ENCODE measurements around the gene SLC35D2. TPM values are rescaled to one million over a fixed set of nuclear protein-coding genes. Genes with fewer than 3 reads are reported as not detected.

The SLC35D2 gene
- total RNA-seq, 3 donors from 2014 or later (not counting 1 experiment from before 2014, with no cell fraction given): 13.4 to 18.9 (median 17.3) TPM

DNA sequence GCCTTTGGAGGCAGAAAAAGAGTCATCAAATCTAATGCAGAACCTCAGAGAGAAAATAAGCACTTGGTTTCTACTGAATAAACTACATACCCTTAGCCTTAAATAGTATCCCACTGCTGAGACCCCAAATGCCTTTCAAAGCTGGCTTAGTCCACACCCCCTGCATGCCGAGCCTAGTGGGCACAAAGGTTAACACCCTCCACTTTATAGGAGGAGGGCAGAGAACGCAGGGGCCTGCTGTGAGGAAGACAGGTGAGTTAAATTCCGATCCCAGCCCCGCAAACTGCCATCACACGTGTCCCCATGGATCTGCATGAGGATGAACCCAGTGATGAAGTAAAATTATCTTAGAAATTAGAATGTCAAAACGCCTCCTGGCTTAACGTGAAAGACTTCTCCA lies 62.0 kb downstream of the SLC35D2 start:
- Histone ChIP-seq H3K4me1 (ENCODE audit: control insufficient read depth, insufficient read depth, low read length) (no peaks in the 10 kb centered on the region), H3K27me3 (ENCODE audit: control insufficient read depth, insufficient read depth, low read length) (no peaks in the 10 kb centered on the region), H3K4me3 (ENCODE audit: low read length) (no peak overlapping the region), H3K9me3 (ENCODE audit: control insufficient read depth, insufficient read depth, low read length) (no peaks in the 10 kb centered on the region), H3K27ac (ENCODE audit: low read length) (no peak overlapping the region), H3K36me3 (ENCODE audit: control insufficient read depth, insufficient read depth, low read length) (no peaks in the 10 kb centered on the region)
- ATAC-seq: no peak
- intact Hi-C loops (cut with micrococcal nuclease): no loop called here
- peaks cover 0 to 5% of the 10 kb centered on the region in 2 donors for H3K4me1 Mint-ChIP-seq
- no peak overlapping the region for H3K27ac Mint-ChIP-seq
- no peaks in the 10 kb centered on the region for H3K27me3 Mint-ChIP-seq (ENCODE audit: low read depth in 2 of 2)
- H3K4me3 Mint-ChIP-seq: no peak overlapping the region
- H3K36me3 Mint-ChIP-seq: no peaks in the 10 kb centered on the region
- no peak for DNase-seq
- no peaks in the 10 kb centered on the region for H3K9me3 Mint-ChIP-seq
- WGBS (ENCODE audit: insufficient coverage): 96% methylated on average over 5 of the region's 7 CpGs
- TF ChIP-seq, protein P1, sequence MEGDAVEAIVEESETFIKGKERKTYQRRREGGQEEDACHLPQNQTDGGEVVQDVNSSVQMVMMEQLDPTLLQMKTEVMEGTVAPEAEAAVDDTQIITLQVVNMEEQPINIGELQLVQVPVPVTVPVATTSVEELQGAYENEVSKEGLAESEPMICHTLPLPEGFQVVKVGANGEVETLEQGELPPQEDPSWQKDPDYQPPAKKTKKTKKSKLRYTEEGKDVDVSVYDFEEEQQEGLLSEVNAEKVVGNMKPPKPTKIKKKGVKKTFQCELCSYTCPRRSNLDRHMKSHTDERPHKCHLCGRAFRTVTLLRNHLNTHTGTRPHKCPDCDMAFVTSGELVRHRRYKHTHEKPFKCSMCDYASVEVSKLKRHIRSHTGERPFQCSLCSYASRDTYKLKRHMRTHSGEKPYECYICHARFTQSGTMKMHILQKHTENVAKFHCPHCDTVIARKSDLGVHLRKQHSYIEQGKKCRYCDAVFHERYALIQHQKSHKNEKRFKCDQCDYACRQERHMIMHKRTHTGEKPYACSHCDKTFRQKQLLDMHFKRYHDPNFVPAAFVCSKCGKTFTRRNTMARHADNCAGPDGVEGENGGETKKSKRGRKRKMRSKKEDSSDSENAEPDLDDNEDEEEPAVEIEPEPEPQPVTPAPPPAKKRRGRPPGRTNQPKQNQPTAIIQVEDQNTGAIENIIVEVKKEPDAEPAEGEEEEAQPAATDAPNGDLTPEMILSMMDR (IDR thresholded peaks at IDR 0.05): no peak

DNA sequence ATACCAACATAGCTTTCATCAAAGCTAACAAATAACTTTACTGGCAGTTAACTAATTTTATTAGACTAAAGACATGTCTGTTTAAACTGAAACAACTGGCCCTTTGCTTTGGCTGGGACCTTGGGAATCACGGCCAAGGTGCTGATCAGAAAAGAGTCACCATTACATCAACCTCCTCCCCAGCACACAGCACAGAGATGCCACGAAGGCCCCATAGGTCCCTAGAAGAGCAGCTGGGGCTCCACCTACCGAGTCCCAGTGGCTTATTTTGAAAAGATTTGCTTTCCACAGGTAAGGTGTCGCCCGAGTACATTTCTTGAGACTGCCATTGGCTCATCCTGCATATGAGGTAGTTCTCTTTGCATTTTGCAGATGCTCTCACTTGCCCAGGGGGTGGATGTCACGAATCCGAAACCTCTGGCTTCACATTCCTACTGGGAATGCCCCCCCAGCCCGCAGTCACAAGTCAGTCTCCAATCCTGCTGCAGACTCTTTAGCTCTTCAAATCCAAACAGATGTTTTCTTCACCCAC lies 62.7 kb downstream of the SLC35D2 start:
- Histone ChIP-seq H3K4me1 (ENCODE audit: control insufficient read depth, insufficient read depth, low read length) (no peaks in the 10 kb centered on the region), H3K36me3 (ENCODE audit: control insufficient read depth, insufficient read depth, low read length) (no peaks in the 10 kb centered on the region), H3K27me3 (ENCODE audit: control insufficient read depth, insufficient read depth, low read length) (no peaks in the 10 kb centered on the region), H3K27ac (ENCODE audit: low read length) (no peak overlapping the region), H3K4me3 (ENCODE audit: low read length) (no peak overlapping the region), H3K9me3 (ENCODE audit: control insufficient read depth, insufficient read depth, low read length) (no peaks in the 10 kb centered on the region)
- DNase-seq (no peak), ATAC-seq (no peak)
- WGBS (ENCODE audit: insufficient coverage): 84% methylated on average over 8 of the region's 8 CpGs
- H3K9me3 Mint-ChIP-seq: no peaks in the 10 kb centered on the region
- H3K4me1 Mint-ChIP-seq: peaks cover 0 to 5% of the 10 kb centered on the region in 2 donors
- TF ChIP-seq, protein P1 (IDR thresholded peaks at IDR 0.05): no peak
- H3K4me3 Mint-ChIP-seq: no peak overlapping the region
- no peak overlapping the region for H3K27ac Mint-ChIP-seq
- no peaks in the 10 kb centered on the region for H3K27me3 Mint-ChIP-seq (ENCODE audit: low read depth in 2 of 2)
- H3K36me3 Mint-ChIP-seq: no peaks in the 10 kb centered on the region
- intact Hi-C loops (cut with micrococcal nuclease): no loop called here

DNA sequence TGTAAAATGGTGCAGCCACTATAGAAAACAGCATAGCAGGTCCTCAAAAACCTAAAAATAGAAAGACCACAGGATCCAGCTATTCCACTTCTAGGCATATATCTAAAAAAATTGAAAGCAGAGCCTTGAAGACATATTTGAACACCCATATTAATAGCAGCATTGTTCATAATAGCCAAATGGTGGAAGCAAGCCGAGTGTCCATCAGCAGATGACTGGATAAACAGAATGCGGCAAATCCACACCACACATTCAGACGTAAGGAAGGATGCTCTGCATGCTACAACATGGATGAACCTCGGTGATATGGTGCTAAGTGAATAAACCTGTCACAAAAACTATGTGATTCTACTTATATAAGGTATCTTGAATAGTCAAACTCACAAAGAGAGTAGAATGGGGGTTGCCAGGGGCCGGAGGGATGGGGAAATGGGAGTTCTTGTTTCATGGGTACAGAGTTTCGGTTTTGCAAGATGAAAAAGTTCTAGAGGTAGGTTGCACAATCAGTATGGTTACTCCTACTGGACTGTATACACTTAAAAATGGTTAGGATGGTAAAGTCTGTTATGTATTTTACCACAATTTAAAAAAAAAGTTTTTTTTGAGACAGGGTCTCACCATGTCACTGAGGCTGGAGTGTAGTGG lies 64.5 kb downstream of the SLC35D2 start:
- H3K9me3 Mint-ChIP-seq: no peaks in the 10 kb centered on the region
- TF ChIP-seq, protein P1 (IDR thresholded peaks at IDR 0.05): no peak
- H3K4me3 ChIP-seq (ENCODE audit: low read length): no peak overlapping the region
- H3K4me1 Mint-ChIP-seq: peaks cover 0 to 5% of the 10 kb centered on the region in 2 donors
- H3K27me3 ChIP-seq (ENCODE audit: control insufficient read depth, insufficient read depth, low read length): no peaks in the 10 kb centered on the region
- H3K36me3 ChIP-seq (ENCODE audit: control insufficient read depth, insufficient read depth, low read length): no peaks in the 10 kb centered on the region
- no peak overlapping the region for H3K27ac Mint-ChIP-seq
- intact Hi-C loops (cut with micrococcal nuclease): no loop called here
- no peaks in the 10 kb centered on the region for H3K27me3 Mint-ChIP-seq (ENCODE audit: low read depth in 2 of 2)
- H3K4me3 Mint-ChIP-seq: no peak overlapping the region
- DNase-seq (no peak), ATAC-seq (no peak)
- H3K4me1 ChIP-seq (ENCODE audit: control insufficient read depth, insufficient read depth, low read length): no peaks in the 10 kb centered on the region
- 71% methylated on average over 5 of the region's 6 CpGs for WGBS (ENCODE audit: insufficient coverage)
- peaks cover under 1% of the 10 kb centered on the region for H3K9me3 ChIP-seq (ENCODE audit: control insufficient read depth, insufficient read depth, low read length)
- no peak overlapping the region for H3K27ac ChIP-seq (ENCODE audit: low read length)
- no peaks in the 10 kb centered on the region for H3K36me3 Mint-ChIP-seq
